Skeletal muscle satellite cell (primary cell): ENCODE data around the gene ATP9A.
"Not testable (repeated sequence)": the region's sequence is repeated elsewhere in the genome, so short reads cannot be mapped to it uniquely, and the experiment has no call there.

ENCODE experiments used
- H3K27me3 ChIP-seq: 2 replicates; pipeline ENCODE4 v1.7.0; 2013; ENCODE audit warnings: low read length; ENCODE audit not compliant: control insufficient read depth, insufficient read depth
- H3K36me3 ChIP-seq: 2 replicates; pipeline ENCODE4 v1.7.0; 2013; ENCODE audit warnings: mild to moderate bottlenecking, control low read depth, low read length; ENCODE audit not compliant: insufficient read depth
- H3K4me1 ChIP-seq: 2 replicates; pipeline ENCODE4 v1.7.0; 2013; ENCODE audit warnings: low read length; ENCODE audit not compliant: control insufficient read depth, insufficient read depth
- H3K4me2 ChIP-seq: 2 replicates; pipeline ENCODE4 v1.7.0; 2013; ENCODE audit warnings: mild to moderate bottlenecking, low read length
- H3K4me3 ChIP-seq: 2 replicates; pipeline ENCODE4 v1.7.0; 2013; ENCODE audit warnings: low read length
- H3K9ac ChIP-seq: 2 replicates; pipeline ENCODE4 v1.7.0; 2013; ENCODE audit warnings: mild to moderate bottlenecking, low read depth, low read length, moderate library complexity
- H3K9me3 ChIP-seq: replicated peaks from 2 replicates; pipeline ENCODE4 v1.7.0; 2013; ENCODE audit warnings: mild to moderate bottlenecking, control low read depth, low read length

Gene ATP9A

DNA sequence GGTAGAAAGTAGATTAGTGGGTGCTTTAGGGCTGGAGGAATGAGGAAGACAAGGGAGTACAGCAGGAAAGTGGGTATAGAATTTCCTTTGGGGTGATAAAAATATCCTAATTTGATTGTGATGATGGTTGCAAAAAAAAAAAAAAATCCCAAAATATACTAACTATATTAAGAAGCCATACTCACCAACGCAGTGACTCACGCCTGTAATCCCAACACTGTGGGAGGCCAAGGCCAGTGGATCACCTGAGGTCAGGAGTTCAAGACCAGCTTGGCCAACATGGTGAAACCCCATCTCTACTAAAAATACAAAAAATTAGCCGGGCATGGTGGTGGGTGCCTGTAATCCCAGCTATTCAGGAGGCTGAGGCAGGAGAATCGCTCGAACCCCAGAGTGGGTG, 112.1 kb downstream of the ATP9A start:
- H3K9me3 ChIP-seq, H3K9ac ChIP-seq: not testable (repeated sequence)

DNA sequence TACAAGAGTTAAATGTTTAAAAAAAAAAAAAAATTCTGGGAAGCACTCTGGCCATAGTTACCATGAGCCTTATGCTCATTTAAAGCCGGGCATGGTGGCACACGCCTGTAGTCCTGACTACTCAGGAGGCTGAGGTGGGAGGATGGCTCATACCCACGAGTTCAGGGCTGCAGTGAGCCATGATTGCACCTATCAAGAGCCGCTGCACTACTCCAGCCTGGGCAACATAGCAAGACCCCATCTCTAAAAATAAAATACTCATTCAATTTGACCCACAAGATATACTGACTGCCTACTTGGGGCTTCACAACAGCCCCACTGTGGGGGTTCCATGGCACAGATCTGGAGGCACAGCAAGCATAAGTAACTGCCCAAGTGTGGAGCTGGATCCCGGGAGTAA, 113.7 kb downstream of the ATP9A start:
- Histone ChIP-seq H3K36me3 (no peaks in the 10 kb centered on the region), H3K27me3 (no peaks in the 10 kb centered on the region), H3K9ac (no peak overlapping the region), H3K4me3 (no peak overlapping the region), H3K9me3 (no peaks in the 10 kb centered on the region), H3K4me1 (no peaks in the 10 kb centered on the region), H3K4me2 (no peak overlapping the region)

More for the DNA sequence above, 112.1 kb downstream of the ATP9A start:
- peaks cover 11% of the 10 kb centered on the region for H3K4me1 ChIP-seq
- not testable (repeated sequence) for H3K36me3 ChIP-seq, H3K4me3 ChIP-seq, H3K27me3 ChIP-seq, H3K4me2 ChIP-seq

DNA sequence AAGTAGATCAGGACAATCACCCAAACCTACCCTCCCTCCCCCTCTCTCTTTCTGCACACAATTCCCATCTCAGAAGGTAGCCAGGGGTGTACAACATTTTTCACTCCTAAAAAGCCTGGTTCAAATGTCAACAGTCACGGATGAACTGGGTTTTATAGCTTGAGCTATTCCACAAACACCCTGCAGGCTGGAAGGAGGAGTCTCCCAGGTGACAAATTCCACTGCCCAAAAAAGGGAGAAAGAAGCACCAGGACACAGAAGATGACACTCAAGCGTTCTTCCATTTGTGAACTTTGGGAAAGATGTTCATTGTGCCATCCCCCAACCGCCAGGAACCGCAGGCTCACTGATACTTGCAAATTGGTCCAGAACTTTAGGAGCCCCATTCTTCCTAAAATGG, 114.1 kb downstream of the ATP9A start:
- Histone ChIP-seq H3K9me3 (no peaks in the 10 kb centered on the region), H3K4me3 (no peak overlapping the region), H3K27me3 (no peaks in the 10 kb centered on the region), H3K4me1 (no peaks in the 10 kb centered on the region), H3K4me2 (no peak overlapping the region), H3K36me3 (no peaks in the 10 kb centered on the region), H3K9ac (no peak overlapping the region)

DNA sequence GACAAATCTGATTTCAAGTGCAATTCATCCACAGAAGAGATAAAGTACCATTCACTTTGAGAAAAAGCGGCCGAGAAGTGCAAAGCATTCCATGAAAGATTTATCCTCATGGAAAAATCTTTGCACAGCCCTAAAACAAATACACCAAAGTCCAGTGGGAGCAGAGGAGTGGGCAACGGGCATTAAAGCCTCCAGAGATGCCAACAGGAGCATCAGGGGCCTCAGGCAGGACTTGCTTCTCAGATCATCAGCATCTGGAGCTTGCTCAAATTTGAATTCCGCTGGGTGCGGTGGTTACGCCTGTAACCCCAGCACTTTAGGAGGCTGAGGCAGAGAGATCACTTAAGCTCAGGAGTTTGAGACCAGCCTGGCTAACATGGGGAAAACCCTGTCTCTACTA, 115.0 kb downstream of the ATP9A start:
- Histone ChIP-seq H3K4me3 (no peak overlapping the region), H3K9ac (no peak overlapping the region), H3K9me3 (no peaks in the 10 kb centered on the region), H3K4me1 (no peaks in the 10 kb centered on the region), H3K4me2 (no peak overlapping the region), H3K27me3 (no peaks in the 10 kb centered on the region), H3K36me3 (no peaks in the 10 kb centered on the region)

DNA sequence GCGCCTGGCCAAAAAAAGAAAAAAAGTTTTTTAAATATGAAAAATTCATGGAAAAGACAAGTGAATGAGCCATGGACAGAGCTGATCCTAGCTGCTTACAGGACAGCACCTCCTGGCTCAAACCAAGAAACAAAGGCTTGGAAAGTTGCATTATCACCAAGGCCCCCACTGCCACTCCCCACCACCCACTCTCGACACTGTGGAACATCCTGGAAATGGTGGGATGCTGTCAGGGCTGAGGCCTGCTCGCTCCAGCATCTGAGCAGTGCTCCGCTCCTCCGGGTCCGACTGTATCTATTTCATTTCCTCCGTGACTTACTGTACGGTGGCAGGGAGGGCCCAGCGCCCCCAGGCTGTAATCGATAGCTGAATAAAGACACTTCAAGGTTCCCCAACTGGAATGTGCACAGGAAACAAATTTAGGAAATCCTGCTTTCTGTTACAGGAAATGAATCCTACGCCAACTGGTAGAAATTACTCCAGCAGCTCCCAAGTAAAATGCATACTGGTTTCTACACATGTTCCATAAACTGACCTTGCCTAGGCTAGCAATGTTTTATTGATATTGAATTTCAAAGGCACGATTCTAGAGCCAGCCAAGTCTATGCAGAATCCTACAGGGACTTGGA, 116.2 kb downstream of the ATP9A start:
- H3K9me3 ChIP-seq = no peaks in the 10 kb centered on the region
- H3K4me3 ChIP-seq = no peak overlapping the region
- no peaks in the 10 kb centered on the region for H3K36me3 ChIP-seq
- no peak overlapping the region for H3K4me2 ChIP-seq
- H3K27me3 ChIP-seq = no peaks in the 10 kb centered on the region
- H3K9ac ChIP-seq = no peak overlapping the region
- no peaks in the 10 kb centered on the region for H3K4me1 ChIP-seq

DNA sequence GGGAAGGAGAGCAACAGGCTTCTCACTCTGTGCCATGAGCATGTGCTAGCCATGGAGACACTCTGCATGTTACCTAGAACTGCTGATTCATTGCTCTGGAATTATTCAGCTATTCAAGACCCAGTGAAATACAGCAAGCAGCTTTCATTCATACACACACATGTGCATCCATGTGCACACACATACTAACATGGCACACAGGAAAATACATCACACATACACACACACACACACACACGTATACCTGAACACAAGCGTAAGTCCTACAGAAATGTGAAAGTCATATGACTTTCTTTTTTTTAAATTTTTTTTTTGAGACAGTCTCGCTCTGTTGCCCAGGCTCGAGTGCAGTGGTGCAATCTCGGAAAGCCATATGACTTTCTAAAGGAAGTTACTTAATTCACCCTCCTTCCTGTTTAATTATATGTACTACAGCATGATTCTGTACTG, 117.5 kb downstream of the ATP9A start:
- Histone ChIP-seq H3K36me3 (no peaks in the 10 kb centered on the region), H3K9ac (no peak overlapping the region)

DNA sequence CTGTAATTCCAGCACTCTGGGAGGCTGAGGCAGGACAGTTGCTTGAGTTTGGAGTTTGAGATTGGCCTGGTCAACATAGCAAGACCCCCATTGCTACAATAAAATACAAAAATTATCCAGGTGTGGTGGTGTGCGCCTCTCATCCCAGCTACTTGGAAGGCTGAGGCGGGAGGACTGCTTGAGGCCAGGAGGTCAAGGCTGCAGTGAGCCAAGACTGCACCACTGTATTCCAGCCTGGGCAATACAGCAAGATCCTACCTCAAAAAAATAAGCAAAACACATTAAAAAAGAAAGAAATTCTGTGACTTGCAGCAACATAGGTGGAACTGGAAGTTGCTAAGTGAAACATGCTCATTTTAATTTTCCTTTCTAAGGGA, 119.6 kb downstream of the ATP9A start:
- H3K27me3 ChIP-seq = no peaks in the 10 kb centered on the region
- H3K4me2 ChIP-seq = no peak overlapping the region
- H3K4me1 ChIP-seq = no peaks in the 10 kb centered on the region
- H3K9ac ChIP-seq = no peak overlapping the region
- H3K36me3 ChIP-seq = no peaks in the 10 kb centered on the region
- H3K9me3 ChIP-seq = no peaks in the 10 kb centered on the region
- H3K4me3 ChIP-seq = no peak overlapping the region

More for the DNA sequence above, 117.5 kb downstream of the ATP9A start:
- no peaks in the 10 kb centered on the region for H3K4me1 ChIP-seq
- no peak overlapping the region for H3K4me3 ChIP-seq
- no peaks in the 10 kb centered on the region for H3K27me3 ChIP-seq
- no peak overlapping the region for H3K4me2 ChIP-seq
- no peaks in the 10 kb centered on the region for H3K9me3 ChIP-seq

DNA sequence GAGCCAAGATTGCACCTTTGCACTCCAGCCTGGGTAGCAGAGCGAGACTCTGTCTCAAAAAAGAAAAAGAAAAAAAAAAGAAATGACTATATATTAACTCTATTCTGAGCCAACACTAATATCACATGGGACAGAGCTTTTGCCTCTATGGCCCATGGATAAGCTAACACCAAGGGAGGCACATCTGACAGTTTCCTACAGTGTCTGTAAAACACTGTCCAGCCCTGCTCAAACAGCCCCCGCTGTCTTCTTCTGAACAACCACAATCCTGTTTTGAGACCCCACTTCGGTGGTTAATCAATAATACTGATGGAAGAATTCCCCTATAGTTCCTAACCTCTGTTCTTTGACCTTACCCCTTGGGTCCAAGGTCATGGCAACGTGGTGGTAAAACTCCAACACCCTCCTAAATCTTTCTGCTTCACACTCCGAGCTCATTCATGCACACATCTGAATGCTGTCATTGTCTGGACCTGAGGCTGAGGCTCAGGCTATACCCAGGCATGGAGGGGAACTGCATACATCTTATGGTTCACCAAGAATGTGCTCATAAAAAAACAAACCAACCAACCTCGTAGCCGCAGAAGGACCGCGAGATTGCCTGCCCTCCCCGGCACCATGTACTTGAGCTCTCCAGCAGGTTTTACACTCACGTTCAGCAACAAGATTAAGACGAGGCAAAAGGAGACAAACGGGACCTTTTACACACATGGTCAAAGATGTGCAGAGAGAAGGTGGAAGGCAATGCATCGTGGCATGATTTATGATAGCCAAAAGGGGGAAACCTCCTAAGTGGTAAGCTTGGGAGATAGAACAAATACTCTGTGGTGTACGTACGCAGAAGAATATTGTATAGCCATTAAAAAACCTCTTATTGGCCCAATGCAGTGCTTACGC, 120.3 kb downstream of the ATP9A start:
- Histone ChIP-seq H3K9me3 (no peaks in the 10 kb centered on the region), H3K36me3 (no peaks in the 10 kb centered on the region), H3K4me2 (no peak overlapping the region), H3K4me1 (no peaks in the 10 kb centered on the region), H3K9ac (no peak overlapping the region), H3K4me3 (no peak overlapping the region), H3K27me3 (no peaks in the 10 kb centered on the region)

DNA sequence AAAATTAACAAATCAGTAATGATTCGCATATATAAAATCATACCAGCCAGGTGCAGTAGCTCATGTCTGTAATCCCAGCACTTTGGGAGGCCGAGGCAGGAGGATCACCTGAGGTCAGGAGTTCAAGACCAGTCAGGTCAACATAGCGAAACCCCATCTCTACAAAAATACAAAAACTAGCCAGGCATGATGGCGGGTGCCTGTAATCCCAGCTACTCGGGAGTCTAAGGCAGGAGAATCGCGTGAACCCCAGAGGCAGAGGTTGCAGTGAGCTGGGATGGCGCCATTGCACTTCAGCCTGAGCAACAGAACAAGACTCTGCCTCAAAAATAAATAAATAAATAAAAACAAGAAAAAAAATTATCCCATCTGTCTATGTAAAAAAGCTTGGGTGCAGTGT, 124.4 kb downstream of the ATP9A start:
- not testable (repeated sequence) for H3K36me3 ChIP-seq, H3K9me3 ChIP-seq, H3K9ac ChIP-seq, H3K27me3 ChIP-seq, H3K4me2 ChIP-seq, H3K4me3 ChIP-seq, H3K4me1 ChIP-seq

DNA sequence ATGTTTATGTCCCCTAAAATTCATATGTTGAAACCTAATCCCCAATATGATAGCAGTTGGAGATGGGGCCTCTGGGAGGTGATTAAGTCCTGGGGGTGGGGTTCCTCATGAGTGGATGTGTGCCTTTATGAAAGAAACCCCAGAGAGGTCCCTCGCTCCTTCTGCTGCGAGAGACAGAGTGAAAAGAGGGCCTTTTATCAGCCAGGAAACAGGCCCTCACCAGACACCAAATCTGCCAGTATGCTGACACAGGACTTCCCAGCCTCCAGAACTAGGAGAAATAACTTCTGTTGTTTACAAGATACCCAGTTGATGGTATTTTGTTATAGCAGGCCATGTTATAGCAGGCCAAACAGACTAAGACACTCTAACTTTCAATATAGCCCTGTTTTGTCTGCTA, 124.8 kb downstream of the ATP9A start:
- Histone ChIP-seq H3K9me3 (no peaks in the 10 kb centered on the region), H3K36me3 (no peaks in the 10 kb centered on the region), H3K9ac (no peak overlapping the region), H3K4me2 (no peak overlapping the region), H3K27me3 (no peaks in the 10 kb centered on the region), H3K4me3 (no peak overlapping the region), H3K4me1 (no peaks in the 10 kb centered on the region)

DNA sequence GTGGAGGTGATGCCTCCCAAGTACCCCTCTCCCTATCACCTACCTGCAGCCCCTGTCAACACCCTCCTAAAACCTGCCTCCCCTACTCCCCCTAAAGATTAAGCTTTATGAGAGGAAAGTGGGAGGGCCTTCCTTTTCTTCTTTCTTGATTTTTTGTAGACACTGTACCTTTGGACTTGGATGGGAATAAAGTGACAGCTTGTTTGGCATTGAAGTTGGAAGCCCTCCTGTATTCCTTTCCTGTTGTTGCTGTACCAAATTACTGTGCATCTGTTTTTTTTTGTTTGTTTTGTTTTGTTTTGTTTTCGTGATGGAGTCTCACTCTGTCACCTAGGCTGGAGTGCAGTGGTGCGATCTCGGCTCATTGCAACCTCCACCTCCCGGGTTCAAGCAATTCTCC, 126.3 kb downstream of the ATP9A start:
- no peaks in the 10 kb centered on the region for H3K27me3 ChIP-seq
- H3K4me2 ChIP-seq = no peak overlapping the region
- H3K4me1 ChIP-seq = no peaks in the 10 kb centered on the region
- H3K9me3 ChIP-seq = no peaks in the 10 kb centered on the region
- H3K9ac ChIP-seq = no peak overlapping the region
- H3K4me3 ChIP-seq = no peak overlapping the region
- H3K36me3 ChIP-seq = no peaks in the 10 kb centered on the region

DNA sequence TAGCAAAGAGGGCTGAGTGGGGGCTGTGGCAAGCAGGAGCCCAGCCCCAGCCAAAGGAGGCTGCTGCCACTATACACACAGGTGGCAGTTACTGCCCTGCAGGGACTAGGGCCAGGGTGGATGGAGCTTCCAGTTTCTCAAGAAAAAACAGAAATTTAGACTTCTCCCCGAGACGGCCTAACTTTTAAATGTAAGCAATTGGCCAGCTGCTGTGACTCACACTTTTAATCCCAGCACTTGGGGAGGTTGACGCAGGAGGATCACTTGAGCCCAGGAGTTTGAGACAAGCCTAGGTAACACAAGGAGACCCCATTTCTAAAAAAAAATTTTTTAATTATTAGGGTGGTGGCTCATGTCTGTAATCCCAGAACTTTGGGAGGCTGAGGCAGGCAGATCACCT, 127.4 kb downstream of the ATP9A start:
- Histone ChIP-seq H3K27me3 (no peaks in the 10 kb centered on the region), H3K9me3 (no peaks in the 10 kb centered on the region), H3K36me3 (no peaks in the 10 kb centered on the region), H3K9ac (no peak overlapping the region), H3K4me1 (no peaks in the 10 kb centered on the region), H3K4me2 (no peak overlapping the region), H3K4me3 (no peak overlapping the region)
